Endothelial cell of umbilical vein (primary cell): Measurements from ENCODE around the gene HRH2.

ENCODE experiments used
- CTCF ChIP-seq, 2 donors: IDR thresholded peaks; 1 replicate in 1 of 2; 2 replicates in 1 of 2; pipeline ENCODE4 v1.5.1; 2011; ENCODE audit warnings: low read length in 2 of 2, mild to moderate bottlenecking in 2 of 2, moderate library complexity in 2 of 2, control low read depth in 1 of 2, inconsistent platforms in 1 of 2, low read depth in 1 of 2; ENCODE audit not compliant: insufficient read depth in 1 of 2; ENCODE audit errors: extremely low read depth in 1 of 2
- EZH2 ChIP-seq: IDR thresholded peaks from 2 replicates; pipeline ENCODE4 v1.6.1; 2012; ENCODE audit warnings: borderline replicate concordance, low read depth, mild to moderate bottlenecking, moderate library complexity, low read length, inconsistent platforms; ENCODE audit not compliant: severe bottlenecking
- FOS ChIP-seq: IDR thresholded peaks from 2 replicates; pipeline ENCODE4 v1.6.1; 2011; ENCODE audit warnings: mild to moderate bottlenecking, low read length, moderate library complexity, borderline replicate concordance; ENCODE audit not compliant: insufficient read depth
- GATA2 ChIP-seq: IDR thresholded peaks from 2 replicates; pipeline ENCODE4 v1.7.0; 2011; ENCODE audit warnings: low read depth, mild to moderate bottlenecking, moderate library complexity, mixed read lengths, low read length; ENCODE audit not compliant: insufficient read length, insufficient read depth
- JUN ChIP-seq: IDR thresholded peaks from 2 replicates; pipeline ENCODE4 v1.6.1; 2011; ENCODE audit warnings: borderline replicate concordance, low read depth; ENCODE audit not compliant: insufficient read length, insufficient read depth
- MAX ChIP-seq: IDR thresholded peaks from 2 replicates; pipeline ENCODE4 v1.6.1; 2011; ENCODE audit not compliant: insufficient read depth, insufficient read length
- MYC ChIP-seq: IDR thresholded peaks from one replicate; pipeline ENCODE4 v1.6.1; 2011; ENCODE audit warnings: mild to moderate bottlenecking, low read depth, low read length
- POLR2A ChIP-seq: IDR thresholded peaks from 2 replicates; pipeline ENCODE4 v1.6.1; 2012; ENCODE audit warnings: low read depth, mild to moderate bottlenecking, control low read depth, low read length
- POLR2AphosphoS5 ChIP-seq: IDR thresholded peaks from 2 replicates; pipeline ENCODE4 v1.6.1; 2012; ENCODE audit warnings: low read depth, mild to moderate bottlenecking, control low read depth, low read length, moderate library complexity; ENCODE audit not compliant: insufficient read depth

- TF ChIP-seq CTCF (IDR thresholded peaks at IDR 0.05; ENCODE audit: extremely low read depth in 1 of 2, insufficient read depth in 1 of 2, low read depth in 1 of 2, low read length in 2 of 2) (no peak), EZH2 (no peak), MAX (no peak), POLR2AphosphoS5 (no peak), POLR2A (no peak), GATA2 (no peak), FOS (no peak), JUN (no peak), MYC (no peak)
Observed at GRCh38 chr5:175680463-175680862, 22.6 kb downstream of the HRH2 start.
